Colonic mucosa (tissue), 4 donors: ENCODE results near the gene SND1. TPM values are rescaled to one million over a fixed set of nuclear protein-coding genes. Genes with fewer than 3 reads are reported as not detected.

ENCODE experiments used
- DNase-seq: peaks from one replicate; pipeline ENCODE4 v3.0.0-alpha.2; 2020
- H3K27ac ChIP-seq: fragments of 200-600 bp; one replicate; pipeline ENCODE4 v1.8.0; 2021
- H3K27me3 ChIP-seq: fragments of 200-600 bp; one replicate; pipeline ENCODE4 v1.8.0; 2021
- H3K36me3 ChIP-seq: fragments of 200-600 bp; one replicate; pipeline ENCODE4 v1.8.0; 2021
- H3K4me1 ChIP-seq: fragments of 200-600 bp; one replicate; pipeline ENCODE4 v1.8.0; 2021; ENCODE audit warnings: mild to moderate bottlenecking
- H3K4me3 ChIP-seq: fragments of 200-600 bp; one replicate; pipeline ENCODE4 v1.8.0; 2021
- H3K9ac ChIP-seq, 2 donors: one replicate each; pipeline ENCODE4 v1.7.0; 2013; ENCODE audit warnings: control low read depth in 2 of 2, low read depth in 2 of 2, low read length in 2 of 2
- H3K9me3 ChIP-seq: fragments of 200-600 bp; one replicate; pipeline ENCODE4 v1.8.0; 2021
- CTCF ChIP-seq: fragments of 200-600 bp; IDR thresholded peaks from one replicate; pipeline ENCODE4 v1.8.0; 2022; ENCODE audit warnings: antibody characterized with exemption, mild to moderate bottlenecking
- intact Hi-C: fragments of 100-400 bp; cut with DNase I; formaldehyde crosslinking; loops from one replicate; pipeline ENCODE4 v1.14.1; 2022
- total RNA-seq, 2 donors: library from RNA; stranded (reverse); fragmentation: NEBNext Ultra II Directional in 1 of 2; extraction: Animal tissue kit (Norgen Biotek cat#: 25700) in 1 of 2; gene quantifications; one replicate each; pipeline ENCODE4 v1.2.1, GENCODE V29; 2021
- donor health status: healthy.
- donor health status: DM: no; HTN: no; CAD: no.
- donor health status: DM: no; HTN: no; CAD: no.

SND1 gene
- total RNA-seq, 2 donors from 2014 or later: 134 to 163 TPM

DNA sequence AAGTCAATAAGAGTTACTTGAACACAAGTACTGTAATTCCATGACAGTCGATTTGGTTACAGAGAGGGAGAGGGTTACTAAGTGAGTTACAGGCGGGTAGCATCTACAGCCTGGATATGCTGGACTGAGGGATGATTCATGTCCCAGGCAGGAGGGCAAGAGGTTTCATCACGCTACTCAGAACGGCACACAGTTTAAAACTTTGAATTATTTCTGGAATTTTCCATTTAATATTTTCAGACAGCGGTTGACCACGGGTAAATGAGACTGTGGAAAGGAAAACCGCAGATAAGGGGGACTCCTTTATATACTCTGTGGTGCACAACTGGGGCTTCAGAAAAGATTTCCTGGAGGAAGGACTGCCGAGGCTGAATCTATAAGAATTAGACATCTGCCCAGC lies 404.9 kb downstream of the SND1 start:
- no peak overlapping the region for H3K4me3 ChIP-seq
- TF ChIP-seq CTCF: no peak
- DNase-seq: no peak
- H3K36me3 ChIP-seq: no peaks in the 10 kb centered on the region
- H3K9me3 ChIP-seq: no peaks in the 10 kb centered on the region
- peaks cover 6% of the 10 kb centered on the region for H3K4me1 ChIP-seq
- no peak overlapping the region for H3K27ac ChIP-seq
- intact Hi-C loops: no loop called here
- H3K27me3 ChIP-seq: no peaks in the 10 kb centered on the region
- H3K9ac ChIP-seq: no peak overlapping the region

GRCh38 chr7:128057909-128058308 lies 405.9 kb downstream of the SND1 start:
- no peak for DNase-seq
- Histone ChIP-seq H3K4me1 (peaks cover 3% of the 10 kb centered on the region), H3K36me3 (no peaks in the 10 kb centered on the region), H3K27me3 (no peaks in the 10 kb centered on the region), H3K9me3 (no peaks in the 10 kb centered on the region), H3K9ac (no peak overlapping the region), H3K27ac (no peak overlapping the region), H3K4me3 (no peak overlapping the region)
- no peak for TF ChIP-seq CTCF
- intact Hi-C loops: no loop called here

- intact Hi-C loops: no loop called here
- Histone ChIP-seq H3K4me1 (no peaks in the 10 kb centered on the region), H3K27ac (no peak overlapping the region), H3K9me3 (no peaks in the 10 kb centered on the region), H3K27me3 (no peaks in the 10 kb centered on the region), H3K36me3 (no peaks in the 10 kb centered on the region), H3K4me3 (no peak overlapping the region), H3K9ac (no peak overlapping the region)
- TF ChIP-seq CTCF: no peak
- DNase-seq: no peak
Observed at GRCh38 chr7:128059143-128059988, 407.4 kb downstream of the SND1 start.

- TF ChIP-seq CTCF: no peak
- no peaks in the 10 kb centered on the region for H3K27me3 ChIP-seq
- no peaks in the 10 kb centered on the region for H3K9me3 ChIP-seq
Observed at GRCh38 chr7:128060018-128060417, 408.0 kb downstream of the SND1 start.

DNA sequence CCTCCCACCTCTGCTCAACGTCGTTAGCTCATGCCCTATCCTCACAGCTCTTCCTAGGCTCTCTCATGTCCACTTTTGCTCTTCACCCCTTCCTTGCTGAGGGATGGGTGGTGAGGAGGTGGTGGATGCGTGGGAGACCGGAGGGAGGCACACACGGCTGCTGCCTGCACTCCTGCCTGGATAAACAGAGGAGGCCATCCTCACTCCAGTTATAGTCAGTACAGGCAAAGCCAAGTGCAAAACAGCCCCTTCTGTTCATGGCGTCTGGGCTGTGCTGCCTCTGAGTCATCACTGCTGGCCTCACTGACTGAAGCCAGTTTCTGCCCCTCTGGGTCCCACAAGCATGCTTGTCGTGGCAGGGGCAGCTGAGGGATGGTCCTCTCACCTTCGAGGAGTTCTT lies 411.1 kb downstream of the SND1 start:
- Histone ChIP-seq H3K9ac (no peak overlapping the region), H3K4me1 (no peaks in the 10 kb centered on the region), H3K27ac (no peak overlapping the region), H3K27me3 (no peaks in the 10 kb centered on the region), H3K36me3 (no peaks in the 10 kb centered on the region), H3K4me3 (no peak overlapping the region), H3K9me3 (no peaks in the 10 kb centered on the region)
- no peak for DNase-seq
- no peak for TF ChIP-seq CTCF
- intact Hi-C loops: no loop called here

More at GRCh38 chr7:128060018-128060417, 408.0 kb downstream of the SND1 start:
- intact Hi-C loops: no loop called here
- H3K9ac ChIP-seq: no peak overlapping the region
- H3K4me3 ChIP-seq: no peak overlapping the region
- no peak for DNase-seq
- no peaks in the 10 kb centered on the region for H3K4me1 ChIP-seq
- no peak overlapping the region for H3K27ac ChIP-seq
- H3K36me3 ChIP-seq: no peaks in the 10 kb centered on the region
